AG04449 (cell line): ENCODE measurements around the gene BBS9.

Source experiments
- CTCF ChIA-PET: fragments of 350-600 bp; formaldehyde crosslinking; extraction: SDS; loops from one replicate; lab custom pipeline; 2021; ENCODE audit warnings: antibody characterized with exemption; lab: Yijun Ruan, JAX
- POLR2A ChIA-PET: fragments of 400-600, 350-600 bp; formaldehyde crosslinking; extraction: SDS; loops from one replicate; lab custom pipeline; 2020; ENCODE audit warnings: antibody characterized with exemption, inconsistent platforms; lab: Yijun Ruan, JAX
- DNase-seq: peaks from one replicate; pipeline ENCODE4 v3.0.0-alpha.2; 2010; ENCODE audit warnings: low read depth, low spot score
- H3K4me3 ChIP-seq: 2 replicates; pipeline ENCODE4 v1.5.1; 2011; ENCODE audit warnings: low read depth, mild to moderate bottlenecking, control low read depth, low read length
- TF ChIP-seq, protein P1 (sequence below): IDR thresholded peaks from one replicate; pipeline ENCODE4 v1.5.1; 2011; ENCODE audit warnings: mild to moderate bottlenecking, moderate library complexity, low read length, control low read depth, inconsistent platforms; ENCODE audit not compliant: insufficient read depth; ENCODE audit errors: missing control alignments

BBS9 gene

GRCh38 chr7:33651998-33652515 lies 522.7 kb downstream of the BBS9 start:
- TF ChIP-seq, protein P1, sequence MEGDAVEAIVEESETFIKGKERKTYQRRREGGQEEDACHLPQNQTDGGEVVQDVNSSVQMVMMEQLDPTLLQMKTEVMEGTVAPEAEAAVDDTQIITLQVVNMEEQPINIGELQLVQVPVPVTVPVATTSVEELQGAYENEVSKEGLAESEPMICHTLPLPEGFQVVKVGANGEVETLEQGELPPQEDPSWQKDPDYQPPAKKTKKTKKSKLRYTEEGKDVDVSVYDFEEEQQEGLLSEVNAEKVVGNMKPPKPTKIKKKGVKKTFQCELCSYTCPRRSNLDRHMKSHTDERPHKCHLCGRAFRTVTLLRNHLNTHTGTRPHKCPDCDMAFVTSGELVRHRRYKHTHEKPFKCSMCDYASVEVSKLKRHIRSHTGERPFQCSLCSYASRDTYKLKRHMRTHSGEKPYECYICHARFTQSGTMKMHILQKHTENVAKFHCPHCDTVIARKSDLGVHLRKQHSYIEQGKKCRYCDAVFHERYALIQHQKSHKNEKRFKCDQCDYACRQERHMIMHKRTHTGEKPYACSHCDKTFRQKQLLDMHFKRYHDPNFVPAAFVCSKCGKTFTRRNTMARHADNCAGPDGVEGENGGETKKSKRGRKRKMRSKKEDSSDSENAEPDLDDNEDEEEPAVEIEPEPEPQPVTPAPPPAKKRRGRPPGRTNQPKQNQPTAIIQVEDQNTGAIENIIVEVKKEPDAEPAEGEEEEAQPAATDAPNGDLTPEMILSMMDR = no peak
- ChIA-PET POLR2A (no interaction called here), CTCF (interaction anchor here (1.5 kb wide), 1 partner anchor 281 kb away, joined by 3 read pairs; no protein-coding TSS in a partner anchor)
- no peak overlapping the region for H3K4me3 ChIP-seq
- no peak for DNase-seq

DNA sequence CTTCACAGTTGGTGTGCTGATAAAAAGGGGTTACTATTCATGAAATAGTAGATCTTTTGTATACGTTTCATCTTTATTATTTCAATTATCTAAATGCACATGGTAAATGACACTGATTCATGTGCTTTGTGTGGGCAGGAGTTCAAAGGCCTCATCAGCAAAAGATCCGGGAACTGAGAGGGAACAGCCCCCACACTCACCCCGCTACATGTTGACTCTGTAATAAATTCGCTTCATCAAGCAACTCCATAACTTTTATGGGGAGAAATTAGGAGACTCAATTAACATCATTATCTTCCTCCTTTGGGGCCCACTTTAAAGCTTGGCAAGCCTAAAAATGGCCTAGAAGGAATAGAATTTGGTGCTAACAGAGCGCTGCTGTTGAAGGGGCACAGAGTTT lies 525.3 kb downstream of the BBS9 start:
- POLR2A ChIA-PET = no interaction called here

More for the DNA sequence above, 525.3 kb downstream of the BBS9 start:
- CTCF ChIA-PET = interaction anchor here (0.6 to 1.6 kb wide), 2 partner anchors 19 to 31 kb away, joined by 3 to 6 read pairs; no protein-coding TSS in a partner anchor
- no peak overlapping the region for H3K4me3 ChIP-seq
- DNase-seq = no peak
- TF ChIP-seq, protein P1 = no peak
